ENCODE measurements around the gene DENND10. TPM values are rescaled to one million over a fixed set of nuclear protein-coding genes. Genes with fewer than 3 reads are reported as not detected.
"Not testable (repeated sequence)": the region's sequence is repeated elsewhere in the genome, so short reads cannot be mapped to it uniquely, and the experiment has no call there.

Gene DENND10
- total and polyA plus RNA-seq, 2 donors: 24.8 to 26.0 TPM

DNA sequence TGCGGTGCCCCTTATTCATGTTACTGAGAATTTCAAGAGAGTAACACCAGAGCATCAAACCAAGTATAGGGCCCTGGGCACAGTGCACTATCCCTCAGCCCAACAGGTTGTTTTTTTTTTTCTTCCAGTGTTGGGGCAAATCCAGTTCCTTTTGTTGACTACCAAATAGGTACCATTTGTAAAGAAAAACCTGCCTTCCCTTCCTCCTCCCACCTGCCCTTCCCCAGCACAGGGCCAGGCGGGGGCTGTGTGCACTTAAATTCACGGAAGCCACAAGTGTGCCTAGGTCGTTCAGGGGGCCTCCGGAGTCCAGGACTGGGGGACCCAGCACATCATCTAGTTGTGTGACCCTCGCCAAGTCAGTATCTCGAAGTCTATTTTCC is 62.2 kb downstream of the DENND10 start:
- Histone ChIP-seq H3K9me3 (ENCODE audit: control insufficient read depth in 2 of 2, insufficient read depth in 1 of 2, low read length in 1 of 2) (no peaks in the 10 kb centered on the region), H3K27me3 (ENCODE audit: control insufficient read depth in 2 of 2, insufficient read depth in 1 of 2, low read length in 1 of 2) (no peaks in the 10 kb centered on the region), H3K36me3 (ENCODE audit: control insufficient read depth in 2 of 2, insufficient read depth in 2 of 2, low read length in 1 of 2) (peaks cover 24 to 40% of the 10 kb centered on the region in 2 donors), H3K27ac (ENCODE audit: low read depth in 1 of 2, low read length in 1 of 2) (no peak overlapping the region), H3K4me1 (ENCODE audit: control insufficient read depth in 2 of 2, insufficient read depth in 2 of 2, low read length in 2 of 2) (peaks cover 4 to 20% of the 10 kb centered on the region in 2 donors), H3K4me3 (ENCODE audit: low read length in 2 of 2) (peak overlapping the region; percentile 69 to 88)
- 69% methylated on average over 7 of the region's 7 CpGs for WGBS
- DNase-seq (ENCODE audit: low read depth in 6 of 9, low spot score in 9 of 9): peak in 1 of 9 donors; percentile 13

DNA sequence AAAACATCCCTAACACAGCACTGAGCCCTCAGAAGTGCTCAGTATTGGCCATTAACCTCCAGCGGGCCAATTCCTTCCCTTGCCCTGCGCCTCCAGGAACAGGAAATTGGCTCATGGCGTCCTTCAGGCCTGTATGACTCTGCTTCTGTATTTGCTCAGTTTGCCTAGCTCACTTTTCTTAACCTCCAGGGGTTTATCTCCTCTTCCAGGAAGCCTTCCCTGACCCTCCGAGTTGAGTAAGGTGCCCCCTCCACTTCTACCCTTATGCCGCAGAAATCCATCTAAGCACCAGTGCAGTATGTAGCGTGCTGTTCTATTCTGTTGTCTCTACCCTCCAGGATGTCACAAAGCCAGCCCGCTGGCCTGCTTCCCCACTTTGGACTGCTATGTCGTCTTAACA is 62.7 kb downstream of the DENND10 start:
- Histone ChIP-seq H3K4me1 (ENCODE audit: control insufficient read depth in 2 of 2, insufficient read depth in 2 of 2, low read length in 2 of 2) (peaks cover 4 to 20% of the 10 kb centered on the region in 2 donors), H3K27ac (ENCODE audit: low read depth in 1 of 2, low read length in 1 of 2) (no peak overlapping the region), H3K4me3 (ENCODE audit: low read length in 2 of 2) (no peak overlapping the region), H3K36me3 (ENCODE audit: control insufficient read depth in 2 of 2, insufficient read depth in 2 of 2, low read length in 1 of 2) (peaks cover 29 to 44% of the 10 kb centered on the region in 2 donors), H3K27me3 (ENCODE audit: control insufficient read depth in 2 of 2, insufficient read depth in 1 of 2, low read length in 1 of 2) (no peaks in the 10 kb centered on the region), H3K9me3 (ENCODE audit: control insufficient read depth in 2 of 2, insufficient read depth in 1 of 2, low read length in 1 of 2) (no peaks in the 10 kb centered on the region)
- no peak for DNase-seq (ENCODE audit: low read depth in 6 of 9, low spot score in 9 of 9)
- whole genome bisulfite sequencing: 83% methylated on average over 8 of the region's 8 CpGs

DNA sequence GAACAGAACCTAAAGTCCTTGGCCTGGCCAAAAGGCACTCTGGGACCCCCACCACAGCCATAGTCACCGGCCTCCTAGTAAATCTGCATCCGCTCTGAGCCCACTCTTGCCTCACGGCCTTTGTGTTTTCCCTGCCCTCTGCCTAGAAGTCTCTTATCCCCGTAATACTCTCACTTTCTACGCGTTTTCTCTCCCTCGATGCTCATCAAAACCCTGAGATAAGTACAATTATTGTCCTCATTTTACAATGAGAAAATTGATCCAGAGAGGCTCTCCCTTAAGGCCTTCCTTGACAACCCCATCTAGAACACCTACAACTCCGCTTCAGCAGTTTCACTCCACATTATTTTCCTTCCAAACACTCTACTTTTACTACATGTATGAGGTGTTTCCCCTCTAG is 63.1 kb downstream of the DENND10 start:
- Histone ChIP-seq H3K27ac (ENCODE audit: low read depth in 1 of 2, low read length in 1 of 2) (no peak overlapping the region), H3K27me3 (ENCODE audit: control insufficient read depth in 2 of 2, insufficient read depth in 1 of 2, low read length in 1 of 2) (no peaks in the 10 kb centered on the region), H3K4me3 (ENCODE audit: low read length in 2 of 2) (no peak overlapping the region), H3K36me3 (ENCODE audit: control insufficient read depth in 2 of 2, insufficient read depth in 2 of 2, low read length in 1 of 2) (peaks cover 33 to 49% of the 10 kb centered on the region in 2 donors), H3K4me1 (ENCODE audit: control insufficient read depth in 2 of 2, insufficient read depth in 2 of 2, low read length in 2 of 2) (peaks cover 4 to 20% of the 10 kb centered on the region in 2 donors), H3K9me3 (ENCODE audit: control insufficient read depth in 2 of 2, insufficient read depth in 1 of 2, low read length in 1 of 2) (no peaks in the 10 kb centered on the region)
- DNase-seq (ENCODE audit: low read depth in 6 of 9, low spot score in 9 of 9): no peak
- WGBS: 86% methylated on average over 8 of the region's 8 CpGs

DNA sequence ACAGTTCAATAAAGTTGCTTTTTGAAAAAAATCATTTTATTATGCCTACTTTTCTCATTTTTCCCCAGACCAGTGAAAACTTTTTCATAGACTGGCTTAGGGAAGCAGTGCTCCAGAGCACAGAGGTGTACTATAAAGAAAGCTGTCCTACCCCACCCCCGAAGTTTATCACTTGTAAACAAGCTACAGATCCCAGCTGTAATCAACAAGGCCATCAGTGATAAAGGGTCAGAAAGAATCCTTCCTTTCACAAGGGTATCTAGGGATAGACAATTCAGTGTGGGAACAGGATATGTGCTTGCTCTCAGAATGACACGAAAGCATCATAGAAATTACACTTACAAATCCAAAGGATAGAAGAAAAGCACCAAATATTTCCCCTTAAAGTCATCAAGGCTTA is 70.2 kb downstream of the DENND10 start:
- no peaks in the 10 kb centered on the region for H3K9me3 ChIP-seq (ENCODE audit: control insufficient read depth in 2 of 2, insufficient read depth in 1 of 2, low read length in 1 of 2)
- peaks cover 6 to 20% of the 10 kb centered on the region in 2 donors for H3K4me1 ChIP-seq (ENCODE audit: control insufficient read depth in 2 of 2, insufficient read depth in 2 of 2, low read length in 2 of 2)
- no peaks in the 10 kb centered on the region for H3K27me3 ChIP-seq (ENCODE audit: control insufficient read depth in 2 of 2, insufficient read depth in 1 of 2, low read length in 1 of 2)
- H3K27ac ChIP-seq (ENCODE audit: low read depth in 1 of 2, low read length in 1 of 2): no peak overlapping the region
- WGBS: 94% methylated on average over 2 of the region's 2 CpGs
- no peak overlapping the region for H3K4me3 ChIP-seq (ENCODE audit: low read length in 2 of 2)
- no peak for DNase-seq (ENCODE audit: low read depth in 6 of 9, low spot score in 9 of 9)
- H3K36me3 ChIP-seq (ENCODE audit: control insufficient read depth in 2 of 2, insufficient read depth in 2 of 2, low read length in 1 of 2): peaks cover 49 to 66% of the 10 kb centered on the region in 2 donors

DNA sequence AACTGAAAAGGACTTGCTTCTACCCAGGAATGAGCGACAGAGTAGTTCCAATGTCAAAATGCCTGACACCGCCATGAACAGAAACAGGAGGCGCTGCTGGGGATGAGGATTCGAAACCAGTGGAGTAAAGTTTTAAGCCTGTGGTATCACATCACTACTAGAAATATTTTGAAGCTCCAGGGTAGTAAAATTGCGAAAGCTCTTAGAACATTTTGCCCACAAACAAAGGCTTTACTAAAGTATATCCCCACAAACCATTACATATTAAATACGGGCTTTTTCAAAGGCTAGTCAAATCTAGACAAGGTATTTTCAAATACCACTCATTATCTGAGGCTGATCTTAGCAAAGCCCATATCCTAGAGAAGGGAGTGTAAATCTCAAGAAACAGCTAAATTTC is 72.3 kb downstream of the DENND10 start:
- Histone ChIP-seq H3K4me1 (ENCODE audit: control insufficient read depth in 2 of 2, insufficient read depth in 2 of 2, low read length in 2 of 2) (peaks cover 6 to 26% of the 10 kb centered on the region in 2 donors), H3K36me3 (ENCODE audit: control insufficient read depth in 2 of 2, insufficient read depth in 2 of 2, low read length in 1 of 2) (peaks cover 28 to 49% of the 10 kb centered on the region in 2 donors), H3K9me3 (ENCODE audit: control insufficient read depth in 2 of 2, insufficient read depth in 1 of 2, low read length in 1 of 2) (no peaks in the 10 kb centered on the region), H3K4me3 (ENCODE audit: low read length in 2 of 2) (no peak overlapping the region), H3K27me3 (ENCODE audit: control insufficient read depth in 2 of 2, insufficient read depth in 1 of 2, low read length in 1 of 2) (no peaks in the 10 kb centered on the region), H3K27ac (ENCODE audit: low read depth in 1 of 2, low read length in 1 of 2) (no peak overlapping the region)
- WGBS: 96% methylated on average over 6 of the region's 6 CpGs
- DNase-seq (ENCODE audit: low read depth in 6 of 9, low spot score in 9 of 9): no peak

DNA sequence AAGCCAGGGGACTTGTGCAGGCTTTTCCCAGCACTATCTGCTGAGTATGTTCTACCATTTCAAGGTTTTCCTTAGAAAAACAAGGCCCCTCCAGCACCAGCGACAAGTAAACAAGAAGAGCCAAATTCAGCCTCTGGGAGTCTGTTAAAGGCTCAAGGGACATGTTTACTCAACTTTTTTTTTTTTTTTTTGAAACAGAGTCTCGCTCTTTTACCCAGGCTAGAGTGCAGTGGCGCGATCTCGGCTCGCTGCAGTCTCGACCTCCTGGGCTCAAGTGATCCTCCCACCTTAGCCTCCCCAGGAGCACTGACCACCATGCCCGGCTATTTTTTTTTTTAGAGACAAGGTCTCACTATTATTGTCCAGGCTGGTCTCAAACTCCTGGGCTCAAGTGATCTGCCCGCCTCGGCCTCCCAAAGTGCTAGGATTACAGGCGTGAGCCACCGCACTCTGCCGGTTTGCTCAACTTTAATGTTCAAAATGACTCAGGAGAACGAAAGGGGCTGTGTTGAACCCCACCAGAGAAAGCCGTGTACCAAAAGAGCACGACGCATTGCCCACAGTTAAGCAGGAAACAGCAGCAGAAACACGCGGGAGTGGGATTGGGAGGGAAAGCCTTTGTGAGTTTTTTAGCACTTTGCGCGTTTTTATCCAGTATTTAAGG is 73.9 kb downstream of the DENND10 start:
- DNase-seq (ENCODE audit: low read depth in 6 of 9, low spot score in 9 of 9): no peak
- peaks cover 11 to 33% of the 10 kb centered on the region in 2 donors for H3K36me3 ChIP-seq (ENCODE audit: control insufficient read depth in 2 of 2, insufficient read depth in 2 of 2, low read length in 1 of 2)
- H3K27me3 ChIP-seq (ENCODE audit: control insufficient read depth in 2 of 2, insufficient read depth in 1 of 2, low read length in 1 of 2): no peaks in the 10 kb centered on the region
- WGBS: 30% methylated on average over 21 of the region's 21 CpGs
- peak overlapping the region; percentile 72 to 99 for H3K4me3 ChIP-seq (ENCODE audit: low read length in 2 of 2)
- peaks cover 6 to 26% of the 10 kb centered on the region in 2 donors for H3K4me1 ChIP-seq (ENCODE audit: control insufficient read depth in 2 of 2, insufficient read depth in 2 of 2, low read length in 2 of 2)
- H3K9me3 ChIP-seq (ENCODE audit: control insufficient read depth in 2 of 2, insufficient read depth in 1 of 2, low read length in 1 of 2): no peaks in the 10 kb centered on the region
- peak overlapping the region; percentile 94 to 95 for H3K27ac ChIP-seq (ENCODE audit: low read depth in 1 of 2, low read length in 1 of 2)

DNA sequence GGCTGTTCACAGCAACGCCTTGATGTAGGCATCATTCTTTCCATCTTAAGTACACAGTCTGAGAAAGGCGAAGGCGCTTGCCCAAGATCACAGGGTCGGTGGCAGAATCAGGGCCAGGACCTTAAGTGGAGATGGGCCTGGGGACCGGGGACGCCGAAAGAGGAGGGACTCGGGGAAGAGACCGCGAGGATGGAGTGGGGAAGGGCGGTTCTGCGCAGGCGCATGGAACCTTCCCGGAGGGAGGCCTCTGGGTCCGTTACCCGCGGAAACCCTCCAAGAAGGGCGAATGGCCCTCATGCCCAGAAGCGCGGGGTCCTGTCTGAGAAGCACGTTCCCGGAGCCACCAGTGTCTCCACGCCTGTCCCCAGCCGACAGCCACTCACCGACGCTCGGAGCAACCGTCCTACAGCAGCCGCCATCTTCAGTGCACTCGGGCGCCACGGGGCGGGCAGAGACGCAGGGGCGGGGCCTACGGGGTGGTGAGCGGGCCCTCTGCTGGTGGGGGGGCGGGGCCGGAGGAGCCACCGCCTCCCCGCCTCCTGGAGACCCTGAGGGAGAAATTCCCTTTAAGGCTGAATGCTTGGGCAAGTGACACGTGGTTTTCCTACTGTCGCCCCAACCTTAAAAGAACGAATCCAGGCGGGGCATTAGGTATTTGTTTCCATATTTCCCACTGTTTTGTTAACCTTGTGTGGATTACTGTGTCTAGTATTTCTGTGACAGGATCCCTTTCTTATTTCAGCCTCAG is 74.6 kb downstream of the DENND10 start, which contains the start of gene PRDX3:
Gene PRDX3 (minus strand): TSS at position 441 of the 748 bp plus-strand sequence. CDS start 22 bp downstream, at position 419.
- Histone ChIP-seq H3K36me3 (ENCODE audit: control insufficient read depth in 2 of 2, insufficient read depth in 2 of 2, low read length in 1 of 2) (peaks cover 9 to 28% of the 10 kb centered on the region in 2 donors), H3K4me1 (ENCODE audit: control insufficient read depth in 2 of 2, insufficient read depth in 2 of 2, low read length in 2 of 2) (peaks cover 6 to 26% of the 10 kb centered on the region in 2 donors), H3K27me3 (ENCODE audit: control insufficient read depth in 2 of 2, insufficient read depth in 1 of 2, low read length in 1 of 2) (no peaks in the 10 kb centered on the region), H3K9me3 (ENCODE audit: control insufficient read depth in 2 of 2, insufficient read depth in 1 of 2, low read length in 1 of 2) (no peaks in the 10 kb centered on the region), H3K27ac (ENCODE audit: low read depth in 1 of 2, low read length in 1 of 2) (peak within 1 kb of the TSS; percentile 94 to 95), H3K4me3 (ENCODE audit: low read length in 2 of 2) (peak within 1 kb of the TSS; percentile 72 to 99)
- under 1% methylated on average over 45 of the region's 45 CpGs for WGBS
- DNase-seq (ENCODE audit: low read depth in 6 of 9, low spot score in 9 of 9): peak; percentile 74 to 94 (median 87)

DNA sequence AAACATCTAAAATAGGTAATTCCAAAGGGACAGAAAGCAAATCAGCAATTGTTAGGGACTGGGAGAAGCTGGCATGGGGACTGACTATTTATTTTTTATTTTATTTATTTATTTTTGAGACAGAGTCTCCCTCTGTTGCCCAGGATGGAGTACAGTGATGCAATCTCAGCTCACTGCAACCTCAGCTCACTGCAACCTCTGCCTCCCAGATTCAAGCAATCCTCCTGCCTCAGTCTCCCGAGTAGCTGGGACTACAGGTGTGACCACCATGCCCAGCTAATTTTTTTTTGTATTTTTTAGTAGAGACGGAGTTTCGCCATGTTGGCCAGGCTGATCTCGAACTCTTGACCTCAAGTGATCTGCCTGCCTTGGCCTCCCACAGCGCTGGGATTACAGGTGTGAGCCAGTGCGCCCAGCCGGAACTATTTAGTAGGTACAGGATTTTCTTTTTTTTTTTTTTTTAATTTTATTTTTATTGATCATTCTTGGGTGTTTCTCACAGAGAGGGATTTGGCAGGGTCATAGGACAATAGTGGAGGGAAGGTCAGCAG is 77.0 kb downstream of the DENND10 start:
- Histone ChIP-seq H3K36me3 (ENCODE audit: control insufficient read depth in 2 of 2, insufficient read depth in 2 of 2, low read length in 1 of 2) (peaks cover 5 to 13% of the 10 kb centered on the region in 2 donors), H3K4me1 (ENCODE audit: control insufficient read depth in 2 of 2, insufficient read depth in 2 of 2, low read length in 2 of 2) (peaks cover 6 to 26% of the 10 kb centered on the region in 2 donors)
- not testable (repeated sequence) for H3K4me3 ChIP-seq (ENCODE audit: low read length in 2 of 2); DNase-seq (ENCODE audit: low read depth in 6 of 9, low spot score in 9 of 9); H3K27ac ChIP-seq (ENCODE audit: low read depth in 1 of 2, low read length in 1 of 2); H3K27me3 ChIP-seq (ENCODE audit: control insufficient read depth in 2 of 2, insufficient read depth in 1 of 2, low read length in 1 of 2); H3K9me3 ChIP-seq (ENCODE audit: control insufficient read depth in 2 of 2, insufficient read depth in 1 of 2, low read length in 1 of 2)
- WGBS: 97% methylated on average over 7 of the region's 7 CpGs

All from thymus (tissue), 11 donors.